Nephron (organoid): ENCODE results near the gene IQCK.
A peak's percentile ranks its signal among the peaks of the same experiment; 100 is the strongest.

Experiments
- H3K27ac Mint-ChIP-seq, 3 experiments: 2 replicates each; pipeline ENCODE4 v1.8.0; 2020; ENCODE audit warnings: mixed read lengths in 3 of 3, mild to moderate bottlenecking in 2 of 3, moderate library complexity in 1 of 3
- H3K27me3 Mint-ChIP-seq: 2 replicates; pipeline ENCODE4 v1.8.0; 2021; ENCODE audit warnings: low read depth, mild to moderate bottlenecking, moderate library complexity, mixed read lengths
- H3K36me3 Mint-ChIP-seq: 2 replicates; pipeline ENCODE4 v1.8.0; 2020; ENCODE audit warnings: low read depth, mixed read lengths
- H3K4me1 Mint-ChIP-seq: 2 replicates; pipeline ENCODE4 v1.8.0; 2020; ENCODE audit warnings: mixed read lengths
- H3K4me3 Mint-ChIP-seq, 3 experiments: 2 replicates each; pipeline ENCODE4 v1.8.0; 2020; ENCODE audit warnings: mild to moderate bottlenecking in 3 of 3, mixed read lengths in 3 of 3, moderate library complexity in 2 of 3
- H3K9me3 Mint-ChIP-seq: 2 replicates; pipeline ENCODE4 v1.8.0; 2020; ENCODE audit warnings: mixed read lengths
- CTCF ChIP-seq, 3 experiments: fragments of 200-600 bp; sonication (generic); IDR thresholded peaks; one replicate each; pipeline ENCODE4 v1.5.0; 2021; ENCODE audit warnings: antibody characterized with exemption in 3 of 3; ENCODE audit not compliant: unreplicated experiment in 3 of 3

The IQCK gene

GRCh38 chr16:19680881-19681340 lies 37.2 kb upstream of the IQCK start:
- Mint-ChIP-seq H3K27me3 (no peaks in the 10 kb centered on the region), H3K4me1 (peaks cover 49% of the 10 kb centered on the region), H3K9me3 (peaks cover 8% of the 10 kb centered on the region), H3K36me3 (peaks cover 67% of the 10 kb centered on the region), H3K4me3 (no peak overlapping the region), H3K27ac (peak overlapping the region in 2 of 3 experiments; percentile 38 to 46)
- no peak for TF ChIP-seq CTCF (IDR thresholded peaks at IDR 0.05; ENCODE audit: unreplicated experiment in 3 of 3)

- Mint-ChIP-seq H3K27me3 (no peaks in the 10 kb centered on the region), H3K9me3 (peaks cover 8% of the 10 kb centered on the region), H3K4me3 (no peak overlapping the region), H3K27ac (no peak overlapping the region), H3K36me3 (peaks cover 68% of the 10 kb centered on the region), H3K4me1 (peaks cover 50% of the 10 kb centered on the region)
- TF ChIP-seq CTCF (IDR thresholded peaks at IDR 0.05; ENCODE audit: unreplicated experiment in 3 of 3), result no peak
Measured at GRCh38 chr16:19681637-19682036, 36.4 kb upstream of the IQCK start.

- Mint-ChIP-seq H3K9me3 (peaks cover 8% of the 10 kb centered on the region), H3K27me3 (no peaks in the 10 kb centered on the region), H3K4me3 (no peak overlapping the region), H3K4me1 (peaks cover 55% of the 10 kb centered on the region), H3K36me3 (peaks cover 79% of the 10 kb centered on the region), H3K27ac (no peak overlapping the region)
- TF ChIP-seq CTCF (IDR thresholded peaks at IDR 0.05; ENCODE audit: unreplicated experiment in 3 of 3), result no peak
Measured at GRCh38 chr16:19683453-19684236, 34.4 kb upstream of the IQCK start.

- no peak overlapping the region for H3K4me3 Mint-ChIP-seq
- peaks cover 8% of the 10 kb centered on the region for H3K9me3 Mint-ChIP-seq
- H3K36me3 Mint-ChIP-seq, result peaks cover 73% of the 10 kb centered on the region
- H3K27ac Mint-ChIP-seq, result no peak overlapping the region
- peaks cover 51% of the 10 kb centered on the region for H3K4me1 Mint-ChIP-seq
- no peaks in the 10 kb centered on the region for H3K27me3 Mint-ChIP-seq
- no peak for TF ChIP-seq CTCF (IDR thresholded peaks at IDR 0.05; ENCODE audit: unreplicated experiment in 3 of 3)
Measured at GRCh38 chr16:19685176-19685575, 32.9 kb upstream of the IQCK start.

GRCh38 chr16:19687279-19687678 lies 30.8 kb upstream of the IQCK start:
- peaks cover 8% of the 10 kb centered on the region for H3K9me3 Mint-ChIP-seq
- no peak for TF ChIP-seq CTCF (IDR thresholded peaks at IDR 0.05; ENCODE audit: unreplicated experiment in 3 of 3)
- peak overlapping the region; percentile 11 to 80 (median 60) for H3K27ac Mint-ChIP-seq
- peaks cover 65% of the 10 kb centered on the region for H3K36me3 Mint-ChIP-seq
- H3K4me1 Mint-ChIP-seq, result peaks cover 38% of the 10 kb centered on the region
- no peak overlapping the region for H3K4me3 Mint-ChIP-seq
- no peaks in the 10 kb centered on the region for H3K27me3 Mint-ChIP-seq
